ENCODE results near the gene ZCCHC7.
"Not testable (repeated sequence)": the region's sequence is repeated elsewhere in the genome, so short reads cannot be mapped to it uniquely, and the experiment has no call there.

The ZCCHC7 gene

GRCh38 chr9:37259951-37260350 is 139.6 kb downstream of the ZCCHC7 start:
- DNase-seq: no peak

- no peak for DNase-seq
Observed at GRCh38 chr9:37262410-37262809, 142.0 kb downstream of the ZCCHC7 start.

- DNase-seq: no peak
Observed at GRCh38 chr9:37264539-37264938, 144.2 kb downstream of the ZCCHC7 start.

GRCh38 chr9:37266630-37267029 is 146.3 kb downstream of the ZCCHC7 start:
- DNase-seq: no peak

- DNase-seq: no peak
Observed at GRCh38 chr9:37269221-37269620, 148.8 kb downstream of the ZCCHC7 start.

GRCh38 chr9:37271679-37272078 is 151.3 kb downstream of the ZCCHC7 start:
- DNase-seq: no peak

- no peak for DNase-seq
Observed at GRCh38 chr9:37273595-37273994, 153.2 kb downstream of the ZCCHC7 start.

GRCh38 chr9:37281541-37281940 is 161.2 kb downstream of the ZCCHC7 start:
- peak; percentile 20 for DNase-seq

- DNase-seq: no peak
Observed at GRCh38 chr9:37283730-37284325, 163.5 kb downstream of the ZCCHC7 start.

GRCh38 chr9:37284636-37285035 is 164.3 kb downstream of the ZCCHC7 start:
- DNase-seq: no peak

- DNase-seq: no peak
Observed at GRCh38 chr9:37286530-37287175, 166.3 kb downstream of the ZCCHC7 start.

- DNase-seq: no peak
Observed at GRCh38 chr9:37287317-37287716, 166.9 kb downstream of the ZCCHC7 start.

- DNase-seq: no peak
Observed at GRCh38 chr9:37289631-37290030, 169.3 kb downstream of the ZCCHC7 start.

- DNase-seq: no peak
Observed at GRCh38 chr9:37290366-37290939, 170.1 kb downstream of the ZCCHC7 start.

- no peak for DNase-seq
Observed at GRCh38 chr9:37290940-37291485, 170.6 kb downstream of the ZCCHC7 start.

GRCh38 chr9:37291612-37292238 is 171.4 kb downstream of the ZCCHC7 start:
- not testable (repeated sequence) for DNase-seq

- DNase-seq: no peak
Observed at GRCh38 chr9:37292896-37293295, 172.5 kb downstream of the ZCCHC7 start.

- no peak for DNase-seq
Observed at GRCh38 chr9:37293664-37294524, 173.5 kb downstream of the ZCCHC7 start.

- DNase-seq: no peak
Observed at GRCh38 chr9:37295178-37295577, 174.8 kb downstream of the ZCCHC7 start.

GRCh38 chr9:37295796-37296195 is 175.4 kb downstream of the ZCCHC7 start:
- DNase-seq: no peak

- DNase-seq: no peak
Observed at GRCh38 chr9:37297592-37297991, 177.2 kb downstream of the ZCCHC7 start.

- DNase-seq: no peak
Observed at GRCh38 chr9:37300620-37301019, 180.2 kb downstream of the ZCCHC7 start.
